GM12873 (cell line): ENCODE data around the gene CRADD.

ENCODE experiments used
- CTCF ChIP-seq: IDR thresholded peaks from 2 replicates; pipeline ENCODE4 v1.5.1; 2012; ENCODE audit warnings: low read depth, mild to moderate bottlenecking, moderate library complexity, low read length, control low read depth; ENCODE audit not compliant: insufficient read depth; ENCODE audit errors: missing control alignments

The CRADD gene

GRCh38 chr12:93853698-93854478 is 176.7 kb downstream of the CRADD start:
- TF ChIP-seq CTCF, result no peak

GRCh38 chr12:93855261-93855660 is 178.1 kb downstream of the CRADD start:
- no peak for TF ChIP-seq CTCF

- no peak for TF ChIP-seq CTCF
Measured at GRCh38 chr12:93856611-93857010, 179.4 kb downstream of the CRADD start.

GRCh38 chr12:93857279-93857938 is 180.2 kb downstream of the CRADD start:
- TF ChIP-seq CTCF, result no peak

- TF ChIP-seq CTCF, result no peak
Measured at GRCh38 chr12:93857991-93858447, 180.8 kb downstream of the CRADD start.

GRCh38 chr12:93860668-93861373 is 183.6 kb downstream of the CRADD start:
- TF ChIP-seq CTCF, result no peak

GRCh38 chr12:93862424-93862823 is 185.2 kb downstream of the CRADD start:
- TF ChIP-seq CTCF, result no peak
